ENCODE measurements around the gene ATP6V1E1.
A peak's percentile ranks its signal among the peaks of the same experiment; 100 is the strongest.
"Not testable (repeated sequence)": the region's sequence is repeated elsewhere in the genome, so short reads cannot be mapped to it uniquely, and the experiment has no call there.

The ATP6V1E1 gene

GRCh38 chr22:17628406-17629172 is at the start of gene ATP6V1E1:
Gene ATP6V1E1, minus strand, starts transcription at chr22:17628749. Its CDS starts 114 bp downstream, at chr22:17628635.
- DNase-seq (ENCODE audit: low read depth) = peak; percentile 88

- DNase-seq (ENCODE audit: low read depth) = no peak
Measured at GRCh38 chr22:17675584-17675983, 47.0 kb upstream of the ATP6V1E1 start.

- no peak for DNase-seq (ENCODE audit: low read depth)
Measured at GRCh38 chr22:17674152-17674551, 45.6 kb upstream of the ATP6V1E1 start.

GRCh38 chr22:17672417-17672991 is 44.0 kb upstream of the ATP6V1E1 start:
- no peak for DNase-seq (ENCODE audit: low read depth)

GRCh38 chr22:17671521-17672092 is 43.1 kb upstream of the ATP6V1E1 start:
- DNase-seq (ENCODE audit: low read depth) = not testable (repeated sequence)

- no peak for DNase-seq (ENCODE audit: low read depth)
Measured at GRCh38 chr22:17665854-17666253, 37.3 kb upstream of the ATP6V1E1 start.

GRCh38 chr22:17665248-17665647 is 36.7 kb upstream of the ATP6V1E1 start:
- DNase-seq (ENCODE audit: low read depth) = no peak

- DNase-seq (ENCODE audit: low read depth) = no peak
Measured at GRCh38 chr22:17664414-17665055, 36.0 kb upstream of the ATP6V1E1 start.

- DNase-seq (ENCODE audit: low read depth) = no peak
Measured at GRCh38 chr22:17656870-17657395, 28.4 kb upstream of the ATP6V1E1 start.

- no peak for DNase-seq (ENCODE audit: low read depth)
Measured at GRCh38 chr22:17655289-17655688, 26.7 kb upstream of the ATP6V1E1 start.

GRCh38 chr22:17648569-17648968 is 20.0 kb upstream of the ATP6V1E1 start:
- DNase-seq (ENCODE audit: low read depth) = no peak

- no peak for DNase-seq (ENCODE audit: low read depth)
Measured at GRCh38 chr22:17647991-17648390, 19.4 kb upstream of the ATP6V1E1 start.

GRCh38 chr22:17647452-17647851 is 18.9 kb upstream of the ATP6V1E1 start:
- DNase-seq (ENCODE audit: low read depth) = no peak

- not testable (repeated sequence) for DNase-seq (ENCODE audit: low read depth)
Measured at GRCh38 chr22:17642357-17642756, 13.8 kb upstream of the ATP6V1E1 start.

GRCh38 chr22:17641269-17641668 is 12.7 kb upstream of the ATP6V1E1 start:
- DNase-seq (ENCODE audit: low read depth) = no peak

- DNase-seq (ENCODE audit: low read depth) = no peak
Measured at GRCh38 chr22:17639247-17639741, 10.7 kb upstream of the ATP6V1E1 start.

- peak; percentile 78 for DNase-seq (ENCODE audit: low read depth)
Measured at GRCh38 chr22:17638432-17639246, 10.1 kb upstream of the ATP6V1E1 start, which contains the start of gene BCL2L13. Gene BCL2L13, plus strand, starts transcription at chr22:17638757. Its CDS starts 16,955 bp downstream, at chr22:17655712.

- DNase-seq (ENCODE audit: low read depth) = peak; percentile 3
Measured at GRCh38 chr22:17638182-17638431, 9.6 kb upstream of the ATP6V1E1 start.

GRCh38 chr22:17637490-17638181 is 9.1 kb upstream of the ATP6V1E1 start:
- no peak for DNase-seq (ENCODE audit: low read depth)

- not testable (repeated sequence) for DNase-seq (ENCODE audit: low read depth)
Measured at GRCh38 chr22:17636850-17637249, 8.3 kb upstream of the ATP6V1E1 start.

GRCh38 chr22:17634696-17635095 is 6.1 kb upstream of the ATP6V1E1 start:
- no peak for DNase-seq (ENCODE audit: low read depth)
